ENCODE results near the gene CKAP2L. TPM values are rescaled to one million over a fixed set of nuclear protein-coding genes. Genes with fewer than 3 reads are reported as not detected.

The CKAP2L gene
- total RNA-seq, 4 donors from 2014 or later = 0.50 to 1.8 TPM; not detected in 2

- peaks cover 0 to 18% (median 0%) of the 10 kb centered on the region in 3 donors for H3K4me1 ChIP-seq
- no peak for TF ChIP-seq POLR2AphosphoS5 (IDR thresholded peaks at IDR 0.05)
- TF ChIP-seq POLR2A (IDR thresholded peaks at IDR 0.05) = no peak
- no peak for TF ChIP-seq CTCF (IDR thresholded peaks at IDR 0.05)
- TF ChIP-seq EP300 (IDR thresholded peaks at IDR 0.05) = no peak
- H3K27ac ChIP-seq = no peak overlapping the region
- no peak overlapping the region for H3K4me3 ChIP-seq
- ATAC-seq = no peak
- WGBS, 2 donors (ENCODE audit: low coverage in 1 of 2) = 80% methylated on average over 1 of the region's 3 CpGs; no CpG with 5 or more reads in 1 of the 2 donors
- no peaks in the 10 kb centered on the region for H3K36me3 ChIP-seq
- H3K9me3 ChIP-seq = no peaks in the 10 kb centered on the region
- no peaks in the 10 kb centered on the region for H3K27me3 ChIP-seq
These were observed 26.6 kb upstream of the CKAP2L start for GRCh38 chr2:112791019-112791418.

- H3K4me1 ChIP-seq = peaks cover 0 to 18% (median 0%) of the 10 kb centered on the region in 3 donors
- H3K4me3 ChIP-seq = no peak overlapping the region
- H3K27ac ChIP-seq = no peak overlapping the region
- no peaks in the 10 kb centered on the region for H3K9me3 ChIP-seq
- no peaks in the 10 kb centered on the region for H3K36me3 ChIP-seq
- ATAC-seq = no peak
- WGBS, 2 donors (ENCODE audit: low coverage in 1 of 2) = 95 to 96% methylated on average over 4 to 5 of the region's 5 CpGs
- TF ChIP-seq CTCF (IDR thresholded peaks at IDR 0.05) = no peak
- no peak for TF ChIP-seq EP300 (IDR thresholded peaks at IDR 0.05)
- no peak for TF ChIP-seq POLR2AphosphoS5 (IDR thresholded peaks at IDR 0.05)
- TF ChIP-seq POLR2A (IDR thresholded peaks at IDR 0.05) = no peak
- H3K27me3 ChIP-seq = no peaks in the 10 kb centered on the region
These were observed 25.9 kb upstream of the CKAP2L start for GRCh38 chr2:112790305-112790704.

GRCh38 chr2:112789186-112789585 is 24.8 kb upstream of the CKAP2L start:
- no peaks in the 10 kb centered on the region for H3K27me3 ChIP-seq
- ATAC-seq = no peak
- WGBS, 2 donors (ENCODE audit: low coverage in 1 of 2) = 73 to 79% methylated on average over 1 of the region's 1 CpG
- no peaks in the 10 kb centered on the region for H3K9me3 ChIP-seq
- no peak overlapping the region for H3K27ac ChIP-seq
- no peak for TF ChIP-seq CTCF (IDR thresholded peaks at IDR 0.05)
- no peak for TF ChIP-seq EP300 (IDR thresholded peaks at IDR 0.05)
- no peak for TF ChIP-seq POLR2A (IDR thresholded peaks at IDR 0.05)
- H3K4me3 ChIP-seq = no peak overlapping the region
- H3K4me1 ChIP-seq = peaks cover 0 to 9% (median 0%) of the 10 kb centered on the region in 3 donors
- no peaks in the 10 kb centered on the region for H3K36me3 ChIP-seq

- Histone ChIP-seq H3K4me3 (no peak overlapping the region), H3K27ac (no peak overlapping the region), H3K4me1 (peaks cover 0 to 4% (median 0%) of the 10 kb centered on the region in 3 donors), H3K9me3 (no peaks in the 10 kb centered on the region), H3K36me3 (no peaks in the 10 kb centered on the region), H3K27me3 (no peaks in the 10 kb centered on the region)
- 43 to 95% methylated on average over 2 to 3 of the region's 3 CpGs for WGBS, 2 donors (ENCODE audit: low coverage in 1 of 2)
- TF ChIP-seq EP300 (IDR thresholded peaks at IDR 0.05) = no peak
- no peak for TF ChIP-seq POLR2AphosphoS5 (IDR thresholded peaks at IDR 0.05)
- TF ChIP-seq POLR2A (IDR thresholded peaks at IDR 0.05) = no peak
- no peak for TF ChIP-seq CTCF (IDR thresholded peaks at IDR 0.05)
- no peak for ATAC-seq
These were observed 24.2 kb upstream of the CKAP2L start for GRCh38 chr2:112788653-112789052.

- WGBS, 2 donors (ENCODE audit: low coverage in 1 of 2) = 80 to 92% methylated on average over 4 of the region's 4 CpGs
- TF ChIP-seq EP300 (IDR thresholded peaks at IDR 0.05) = no peak
- no peak for TF ChIP-seq POLR2A (IDR thresholded peaks at IDR 0.05)
- TF ChIP-seq CTCF (IDR thresholded peaks at IDR 0.05) = no peak
- TF ChIP-seq POLR2AphosphoS5 (IDR thresholded peaks at IDR 0.05) = no peak
These were observed 23.5 kb upstream of the CKAP2L start for GRCh38 chr2:112787729-112788393.

More at GRCh38 chr2:112787729-112788393, 23.5 kb upstream of the CKAP2L start:
- Histone ChIP-seq H3K27me3 (no peaks in the 10 kb centered on the region), H3K27ac (no peak overlapping the region), H3K4me3 (no peak overlapping the region), H3K4me1 (no peaks in the 10 kb centered on the region), H3K9me3 (no peaks in the 10 kb centered on the region), H3K36me3 (no peaks in the 10 kb centered on the region)
- no peak for ATAC-seq
